ENCODE data around the gene DEFB123. TPM values are rescaled to one million over a fixed set of nuclear protein-coding genes. Genes with fewer than 3 reads are reported as not detected.
"Not testable (repeated sequence)": the region's sequence is repeated elsewhere in the genome, so short reads cannot be mapped to it uniquely, and the experiment has no call there.

Gene DEFB123
- total RNA-seq, 2 experiments from 2014 or later = not detected

DNA sequence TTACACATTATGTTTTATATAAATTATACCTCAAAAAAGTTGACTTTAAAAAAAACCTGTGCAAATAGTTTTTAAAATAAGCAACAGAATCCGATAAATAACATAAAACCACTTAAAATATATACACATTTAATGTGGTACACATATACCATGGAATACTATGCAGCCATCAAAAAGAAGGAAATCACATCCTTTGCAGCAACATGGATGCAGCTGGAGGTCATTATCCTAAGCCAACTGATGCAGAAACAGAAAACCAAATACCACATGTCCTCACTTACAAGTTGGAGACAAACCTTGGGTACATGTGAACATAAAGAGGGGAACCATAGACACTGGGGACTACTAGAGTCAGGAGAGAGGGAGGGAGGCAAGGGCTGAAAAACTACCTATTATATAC is 30.4 kb upstream of the DEFB123 start:
- no peak for ATAC-seq
- no peak overlapping the region for H3K27ac Mint-ChIP-seq
- H3K9me3 Mint-ChIP-seq = peaks cover 1% of the 10 kb centered on the region
- intact Hi-C loops (cut with micrococcal nuclease) = no loop called here
- peaks cover 5% of the 10 kb centered on the region for H3K27me3 Mint-ChIP-seq
- no peaks in the 10 kb centered on the region for H3K4me1 Mint-ChIP-seq (ENCODE audit: low read depth)
- no peak overlapping the region for H3K4me3 Mint-ChIP-seq
- DNase-seq = no peak
- ChIA-PET POLR2A (no interaction called here), CTCF (no interaction called here)
- no peaks in the 10 kb centered on the region for H3K36me3 Mint-ChIP-seq (ENCODE audit: low read depth)
- TF ChIP-seq, protein P1, sequence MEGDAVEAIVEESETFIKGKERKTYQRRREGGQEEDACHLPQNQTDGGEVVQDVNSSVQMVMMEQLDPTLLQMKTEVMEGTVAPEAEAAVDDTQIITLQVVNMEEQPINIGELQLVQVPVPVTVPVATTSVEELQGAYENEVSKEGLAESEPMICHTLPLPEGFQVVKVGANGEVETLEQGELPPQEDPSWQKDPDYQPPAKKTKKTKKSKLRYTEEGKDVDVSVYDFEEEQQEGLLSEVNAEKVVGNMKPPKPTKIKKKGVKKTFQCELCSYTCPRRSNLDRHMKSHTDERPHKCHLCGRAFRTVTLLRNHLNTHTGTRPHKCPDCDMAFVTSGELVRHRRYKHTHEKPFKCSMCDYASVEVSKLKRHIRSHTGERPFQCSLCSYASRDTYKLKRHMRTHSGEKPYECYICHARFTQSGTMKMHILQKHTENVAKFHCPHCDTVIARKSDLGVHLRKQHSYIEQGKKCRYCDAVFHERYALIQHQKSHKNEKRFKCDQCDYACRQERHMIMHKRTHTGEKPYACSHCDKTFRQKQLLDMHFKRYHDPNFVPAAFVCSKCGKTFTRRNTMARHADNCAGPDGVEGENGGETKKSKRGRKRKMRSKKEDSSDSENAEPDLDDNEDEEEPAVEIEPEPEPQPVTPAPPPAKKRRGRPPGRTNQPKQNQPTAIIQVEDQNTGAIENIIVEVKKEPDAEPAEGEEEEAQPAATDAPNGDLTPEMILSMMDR (IDR thresholded peaks at IDR 0.05) = no peak

- ChIA-PET POLR2A (no interaction called here), CTCF (interaction anchor here (1.3 to 4.9 kb wide), 3 partner anchors 26 to 198 kb away, joined by 4 to 30 read pairs (median 6); partner anchors contain the start of gene DEFB123)
- TF ChIP-seq, protein P1 (IDR thresholded peaks at IDR 0.05) = no peak
- H3K27ac Mint-ChIP-seq = no peak overlapping the region
- peaks cover 1% of the 10 kb centered on the region for H3K9me3 Mint-ChIP-seq
- ATAC-seq = no peak
- DNase-seq = no peak
- no peaks in the 10 kb centered on the region for H3K4me1 Mint-ChIP-seq (ENCODE audit: low read depth)
- H3K36me3 Mint-ChIP-seq (ENCODE audit: low read depth) = no peaks in the 10 kb centered on the region
- intact Hi-C loops (cut with micrococcal nuclease) = no loop called here
- no peak overlapping the region for H3K4me3 Mint-ChIP-seq
- peaks cover 4% of the 10 kb centered on the region for H3K27me3 Mint-ChIP-seq
Observed at GRCh38 chr20:31414381-31414780, 26.1 kb upstream of the DEFB123 start.

DNA sequence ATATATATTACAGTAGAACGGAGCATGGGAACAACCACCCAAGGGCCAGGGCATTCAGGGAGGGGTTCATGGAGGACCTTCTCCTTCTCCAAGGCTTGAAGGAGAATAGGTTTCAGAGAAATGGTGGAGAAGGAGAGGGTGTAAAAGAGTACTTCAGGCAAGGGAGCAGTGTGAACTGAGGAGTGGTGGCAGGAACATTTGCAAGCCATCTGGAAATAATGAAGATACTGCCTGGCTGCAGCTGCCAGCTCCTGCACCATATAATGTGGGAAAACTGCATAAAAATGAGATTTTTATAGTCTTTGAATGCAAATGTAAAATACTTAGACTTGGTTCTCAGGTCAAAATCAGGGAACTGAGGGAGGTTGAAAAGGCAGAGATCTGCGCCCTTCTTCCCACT is 24.8 kb upstream of the DEFB123 start:
- no peak overlapping the region for H3K27ac Mint-ChIP-seq
- no peaks in the 10 kb centered on the region for H3K9me3 Mint-ChIP-seq
- ATAC-seq = no peak
- no peak for DNase-seq
- no peaks in the 10 kb centered on the region for H3K4me1 Mint-ChIP-seq (ENCODE audit: low read depth)
- TF ChIP-seq, protein P1 (IDR thresholded peaks at IDR 0.05) = no peak
- H3K36me3 Mint-ChIP-seq (ENCODE audit: low read depth) = no peaks in the 10 kb centered on the region
- H3K27me3 Mint-ChIP-seq = peaks cover 2% of the 10 kb centered on the region
- ChIA-PET CTCF (interaction anchor here (0.7 to 4.9 kb wide), 3 partner anchors 25 to 86 kb away, joined by 3 to 30 read pairs (median 3); partner anchors contain the start of gene DEFB123), POLR2A (no interaction called here)
- intact Hi-C loops (cut with micrococcal nuclease) = no loop called here
- H3K4me3 Mint-ChIP-seq = no peak overlapping the region

DNA sequence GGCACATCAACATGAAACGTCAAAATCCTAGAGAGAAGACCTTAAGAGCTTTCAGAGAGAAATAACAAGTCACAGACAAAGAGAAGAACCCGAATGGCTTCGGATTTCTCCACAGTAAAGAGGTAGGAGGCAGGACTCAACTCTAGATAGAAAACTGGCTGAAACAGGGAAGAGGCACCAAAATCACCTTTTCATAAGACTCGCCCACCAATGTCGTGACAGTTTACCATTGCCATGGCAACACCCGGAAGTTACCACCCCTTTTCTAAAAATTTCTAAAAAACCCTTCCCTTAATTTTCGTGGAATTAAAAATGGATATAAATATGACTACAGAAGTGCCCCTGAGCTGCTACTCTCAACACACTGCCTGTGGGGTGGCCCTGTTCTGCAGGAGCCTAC is 22.1 kb upstream of the DEFB123 start:
- TF ChIP-seq, protein P1 (IDR thresholded peaks at IDR 0.05) = no peak
- POLR2A ChIA-PET = no interaction called here
- H3K9me3 Mint-ChIP-seq = no peaks in the 10 kb centered on the region
- no peak overlapping the region for H3K27ac Mint-ChIP-seq
- no peak overlapping the region for H3K4me3 Mint-ChIP-seq
- no peaks in the 10 kb centered on the region for H3K36me3 Mint-ChIP-seq (ENCODE audit: low read depth)
- DNase-seq = no peak
- H3K4me1 Mint-ChIP-seq (ENCODE audit: low read depth) = no peaks in the 10 kb centered on the region
- ATAC-seq = no peak
- intact Hi-C loops (cut with micrococcal nuclease) = no loop called here
- CTCF ChIA-PET = no interaction called here
- H3K27me3 Mint-ChIP-seq = peaks cover 4% of the 10 kb centered on the region

GRCh38 chr20:31425797-31426196 is 14.6 kb upstream of the DEFB123 start:
- Mint-ChIP-seq H3K9me3 (peaks cover 2% of the 10 kb centered on the region), H3K4me1 (ENCODE audit: low read depth) (no peaks in the 10 kb centered on the region), H3K27me3 (peaks cover 2% of the 10 kb centered on the region), H3K27ac (no peak overlapping the region), H3K36me3 (ENCODE audit: low read depth) (no peaks in the 10 kb centered on the region), H3K4me3 (no peak overlapping the region)
- TF ChIP-seq, protein P1 (IDR thresholded peaks at IDR 0.05) = no peak
- ChIA-PET POLR2A (no interaction called here), CTCF (no interaction called here)
- intact Hi-C loops (cut with micrococcal nuclease) = no loop called here
- DNase-seq (no peak), ATAC-seq (no peak)

GRCh38 chr20:31426891-31427551 is 13.4 kb upstream of the DEFB123 start:
- H3K27ac Mint-ChIP-seq; H3K4me1 Mint-ChIP-seq (ENCODE audit: low read depth); POLR2A ChIA-PET; CTCF ChIA-PET; intact Hi-C loops (cut with micrococcal nuclease); DNase-seq; H3K36me3 Mint-ChIP-seq (ENCODE audit: low read depth); H3K27me3 Mint-ChIP-seq; H3K9me3 Mint-ChIP-seq; H3K4me3 Mint-ChIP-seq; ATAC-seq: not testable (repeated sequence)

DNA sequence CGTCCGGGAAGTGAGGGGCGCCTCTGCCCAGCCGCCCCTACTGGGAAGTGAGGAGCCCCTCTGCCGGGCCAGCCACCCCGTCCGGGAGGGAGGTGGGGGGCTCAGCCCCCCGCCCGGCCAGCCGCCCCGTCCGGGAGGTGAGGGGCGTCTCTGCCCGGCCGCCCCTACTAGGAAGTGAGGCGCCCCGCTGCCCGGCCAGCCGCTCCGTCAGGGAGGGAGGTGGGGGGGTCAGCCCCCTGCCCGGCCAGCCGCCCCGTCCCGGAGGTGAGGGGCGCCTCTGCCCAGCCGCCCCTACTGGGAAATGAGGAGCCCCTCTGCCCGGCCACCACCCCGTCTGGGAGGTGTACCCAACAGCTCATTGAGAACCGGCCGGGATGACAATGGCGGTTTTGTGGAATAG is 12.9 kb upstream of the DEFB123 start:
- POLR2A ChIA-PET; H3K9me3 Mint-ChIP-seq; H3K27me3 Mint-ChIP-seq; intact Hi-C loops (cut with micrococcal nuclease); DNase-seq; H3K36me3 Mint-ChIP-seq (ENCODE audit: low read depth); H3K27ac Mint-ChIP-seq; H3K4me1 Mint-ChIP-seq (ENCODE audit: low read depth); H3K4me3 Mint-ChIP-seq; CTCF ChIA-PET; ATAC-seq: not testable (repeated sequence)

Data from activated CD8-positive, alpha-beta T cell treated with anti-CD3 and anti-CD28 coated beads for 36 hours (primary cell).